Endothelial cell (in vitro differentiated cells): ENCODE measurements around the gene CHIT1. TPM values are rescaled to one million over a fixed set of nuclear protein-coding genes. Genes with fewer than 3 reads are reported as not detected.

Experiments used
- DNase-seq: peaks from one replicate; pipeline ENCODE4 v3.0.0; 2021; ENCODE audit warnings: low spot score
- H3K27ac Mint-ChIP-seq: one replicate; pipeline ENCODE4 v1.8.0; 2021; ENCODE audit warnings: mixed read lengths, inconsistent platforms; ENCODE audit not compliant: unreplicated experiment
- H3K27me3 Mint-ChIP-seq: one replicate; pipeline ENCODE4 v1.8.0; 2021; ENCODE audit warnings: mild to moderate bottlenecking, moderate library complexity, mixed read lengths, inconsistent platforms; ENCODE audit not compliant: unreplicated experiment
- H3K36me3 Mint-ChIP-seq: one replicate; pipeline ENCODE4 v1.8.0; 2021; ENCODE audit warnings: mild to moderate bottlenecking, low read depth, mixed read lengths, inconsistent platforms; ENCODE audit not compliant: unreplicated experiment
- H3K4me1 Mint-ChIP-seq: one replicate; pipeline ENCODE4 v1.8.0; 2021; ENCODE audit warnings: mild to moderate bottlenecking, mixed read lengths, inconsistent platforms; ENCODE audit not compliant: unreplicated experiment
- H3K4me3 Mint-ChIP-seq: one replicate; pipeline ENCODE4 v1.8.0; 2021; ENCODE audit warnings: mild to moderate bottlenecking, mixed read lengths, inconsistent platforms; ENCODE audit not compliant: unreplicated experiment
- H3K9me3 Mint-ChIP-seq: one replicate; pipeline ENCODE4 v1.8.0; 2021; ENCODE audit warnings: mixed read lengths, inconsistent platforms; ENCODE audit not compliant: unreplicated experiment
- CTCF ChIP-seq: fragments of 200-600 bp; sonication (generic); IDR thresholded peaks from one replicate; pipeline ENCODE4 v1.5.0; 2021; ENCODE audit warnings: antibody characterized with exemption; ENCODE audit not compliant: unreplicated experiment
- total RNA-seq: library from RNA; stranded (reverse); fragmentation: NEBNext Ultra II Directional; extraction: Animal tissue kit (Norgen Biotek cat#: 25700); gene quantifications from one replicate; pipeline ENCODE4 v1.2.1, GENCODE V29; 2021; ENCODE audit not compliant: unreplicated experiment

Gene CHIT1
- total RNA-seq, 1 donor from 2014 or later, result not detected

GRCh38 chr1:203179667-203180005 lies 49.8 kb downstream of the CHIT1 start:
- no peak overlapping the region for H3K27ac Mint-ChIP-seq
- H3K27me3 Mint-ChIP-seq, result peaks cover 5% of the 10 kb centered on the region
- no peaks in the 10 kb centered on the region for H3K36me3 Mint-ChIP-seq
- H3K4me1 Mint-ChIP-seq, result peaks cover 10% of the 10 kb centered on the region
- no peak overlapping the region for H3K4me3 Mint-ChIP-seq
- TF ChIP-seq CTCF, result no peak
- no peak for DNase-seq
- H3K9me3 Mint-ChIP-seq, result no peaks in the 10 kb centered on the region

GRCh38 chr1:203178821-203179666 lies 50.4 kb downstream of the CHIT1 start:
- Mint-ChIP-seq H3K27ac (no peak overlapping the region), H3K27me3 (peaks cover 5% of the 10 kb centered on the region)

GRCh38 chr1:203178083-203178482 lies 51.4 kb downstream of the CHIT1 start:
- Mint-ChIP-seq H3K9me3 (no peaks in the 10 kb centered on the region), H3K4me1 (peaks cover 10% of the 10 kb centered on the region), H3K4me3 (no peak overlapping the region), H3K36me3 (no peaks in the 10 kb centered on the region), H3K27ac (no peak overlapping the region), H3K27me3 (peaks cover 4% of the 10 kb centered on the region)
- no peak for DNase-seq
- TF ChIP-seq CTCF, result no peak

More at GRCh38 chr1:203178821-203179666, 50.4 kb downstream of the CHIT1 start:
- Mint-ChIP-seq H3K4me1 (peaks cover 10% of the 10 kb centered on the region), H3K9me3 (no peaks in the 10 kb centered on the region), H3K4me3 (no peak overlapping the region), H3K36me3 (no peaks in the 10 kb centered on the region)
- DNase-seq, result no peak
- no peak for TF ChIP-seq CTCF

- Mint-ChIP-seq H3K27ac (no peak overlapping the region), H3K4me3 (no peak overlapping the region), H3K9me3 (no peaks in the 10 kb centered on the region), H3K36me3 (no peaks in the 10 kb centered on the region), H3K27me3 (peaks cover 3% of the 10 kb centered on the region), H3K4me1 (peaks cover 10% of the 10 kb centered on the region)
- no peak for TF ChIP-seq CTCF
- no peak for DNase-seq
Observed at GRCh38 chr1:203177470-203178039, 51.9 kb downstream of the CHIT1 start.

GRCh38 chr1:203177036-203177405 lies 52.5 kb downstream of the CHIT1 start:
- H3K4me3 Mint-ChIP-seq, result no peak overlapping the region
- no peak for TF ChIP-seq CTCF
- no peaks in the 10 kb centered on the region for H3K9me3 Mint-ChIP-seq
- DNase-seq, result no peak
- H3K36me3 Mint-ChIP-seq, result no peaks in the 10 kb centered on the region
- peaks cover 10% of the 10 kb centered on the region for H3K4me1 Mint-ChIP-seq
- no peak overlapping the region for H3K27ac Mint-ChIP-seq
- H3K27me3 Mint-ChIP-seq, result peaks cover 3% of the 10 kb centered on the region
